GM19193 (cell line): ENCODE measurements around the gene PMM2.

Experiments used
- POLR2A ChIP-seq: IDR thresholded peaks from 4 replicates; pipeline ENCODE4 v1.6.1; 2011; ENCODE audit not compliant: insufficient read depth, insufficient read length; ENCODE audit errors: extremely low read depth

PMM2 gene

GRCh38 chr16:8854298-8854948 lies 56.8 kb downstream of the PMM2 start:
- no peak for TF ChIP-seq POLR2A

GRCh38 chr16:8855051-8855786 lies 57.6 kb downstream of the PMM2 start:
- no peak for TF ChIP-seq POLR2A

GRCh38 chr16:8855972-8856371 lies 58.3 kb downstream of the PMM2 start:
- no peak for TF ChIP-seq POLR2A

GRCh38 chr16:8858994-8859912 lies 61.6 kb downstream of the PMM2 start:
- TF ChIP-seq POLR2A: no peak

- no peak for TF ChIP-seq POLR2A
Measured at GRCh38 chr16:8859913-8860881, 62.6 kb downstream of the PMM2 start.

GRCh38 chr16:8861563-8862308 lies 64.1 kb downstream of the PMM2 start:
- peak; percentile 14 for TF ChIP-seq POLR2A

- no peak for TF ChIP-seq POLR2A
Measured at GRCh38 chr16:8862309-8863130, 64.9 kb downstream of the PMM2 start.

- TF ChIP-seq POLR2A: peak; percentile 6
Measured at GRCh38 chr16:8863594-8864424, 66.2 kb downstream of the PMM2 start.

- no peak for TF ChIP-seq POLR2A
Measured at GRCh38 chr16:8864480-8865110, 67.0 kb downstream of the PMM2 start.

GRCh38 chr16:8865145-8865882 lies 67.7 kb downstream of the PMM2 start:
- no peak for TF ChIP-seq POLR2A

GRCh38 chr16:8866118-8866883 lies 68.7 kb downstream of the PMM2 start:
- TF ChIP-seq POLR2A: no peak

GRCh38 chr16:8866884-8867215 lies 69.2 kb downstream of the PMM2 start:
- TF ChIP-seq POLR2A: no peak
